HG03045 (cell line): ENCODE data around the gene VPS35L.
"Not testable (repeated sequence)": the region's sequence is repeated elsewhere in the genome, so short reads cannot be mapped to it uniquely, and the experiment has no call there.

Experiments used
- ATAC-seq: cut with Tn5 transposase; IDR thresholded peaks from one replicate; pipeline ENCODE4 v1.9.1; 2021; ENCODE audit warnings: mild to moderate bottlenecking, moderate library complexity; ENCODE audit not compliant: unreplicated experiment

The VPS35L gene

GRCh38 chr16:19527161-19527560, 28.3 kb upstream of the VPS35L start:
- ATAC-seq: no peak

GRCh38 chr16:19528666-19529065, 26.8 kb upstream of the VPS35L start:
- no peak for ATAC-seq

- ATAC-seq: no peak
Measured at GRCh38 chr16:19532601-19533000, 22.9 kb upstream of the VPS35L start.

GRCh38 chr16:19540241-19540970, 15.1 kb upstream of the VPS35L start:
- ATAC-seq: no peak

- no peak for ATAC-seq
Measured at GRCh38 chr16:19542138-19542821, 13.2 kb upstream of the VPS35L start.

- not testable (repeated sequence) for ATAC-seq
Measured at GRCh38 chr16:19543278-19543996, 12.1 kb upstream of the VPS35L start.

- ATAC-seq: no peak
Measured at GRCh38 chr16:19548144-19548543, 7.4 kb upstream of the VPS35L start.

GRCh38 chr16:19549673-19550072, 5.8 kb upstream of the VPS35L start:
- no peak for ATAC-seq

GRCh38 chr16:19555938-19556771, 652 bp downstream of the VPS35L start:
- ATAC-seq: peak; percentile 2

GRCh38 chr16:19559242-19559910, 3.9 kb downstream of the VPS35L start:
- ATAC-seq: no peak

GRCh38 chr16:19560078-19560477, 4.6 kb downstream of the VPS35L start:
- ATAC-seq: no peak

- no peak for ATAC-seq
Measured at GRCh38 chr16:19563377-19563776, 7.9 kb downstream of the VPS35L start.

GRCh38 chr16:19566362-19566761, 10.9 kb downstream of the VPS35L start:
- ATAC-seq: no peak

- ATAC-seq: no peak
Measured at GRCh38 chr16:19567560-19567959, 12.1 kb downstream of the VPS35L start.

GRCh38 chr16:19573997-19574396, 18.5 kb downstream of the VPS35L start:
- no peak for ATAC-seq

- no peak for ATAC-seq
Measured at GRCh38 chr16:19574615-19575014, 19.1 kb downstream of the VPS35L start.

- ATAC-seq: no peak
Measured at GRCh38 chr16:19578378-19578971, 23.0 kb downstream of the VPS35L start.

- ATAC-seq: no peak
Measured at GRCh38 chr16:19582050-19582831, 26.7 kb downstream of the VPS35L start.

GRCh38 chr16:19583665-19584300, 28.3 kb downstream of the VPS35L start:
- ATAC-seq: no peak
